ENCODE data around the gene MFSD6. TPM values are rescaled to one million over a fixed set of nuclear protein-coding genes. Genes with fewer than 3 reads are reported as not detected.

MFSD6 gene
- total and polyA plus RNA-seq, 2 of the 8 experiments (the other 6 are each of a cell fraction or from before 2014, with no cell fraction given) = 1.8 to 5.1 TPM

- Histone ChIP-seq H2AK5ac (ENCODE audit: low read depth, low read length) (no peak overlapping the region), H2AFZ (ENCODE audit: low read length) (no peak overlapping the region), H3K4me2 (ENCODE audit: insufficient read depth in 1 of 2, low read depth in 2 of 2, low read length in 2 of 2) (no peak overlapping the region), H3K4me3 (ENCODE audit: extremely low read depth in 1 of 4, insufficient read depth in 2 of 4, low read depth in 3 of 4, low read length in 4 of 4) (no peak overlapping the region), H4K5ac (ENCODE audit: insufficient read length, low read depth, low read length) (no peak overlapping the region), H4K20me1 (replicated peaks in 1 of 2; ENCODE audit: control insufficient read depth in 1 of 2, insufficient read depth in 2 of 2, low read length in 2 of 2) (no peaks in the 10 kb centered on the region), H2BK120ac (replicated peaks; ENCODE audit: low read depth, low read length) (no peak overlapping the region), H3K36me3 (ENCODE audit: control insufficient read depth in 2 of 4, insufficient read depth in 4 of 4, low read length in 3 of 4) (no peaks in the 10 kb centered on the region), H2BK12ac (ENCODE audit: low read depth, low read length) (no peak overlapping the region), H3K18ac (ENCODE audit: extremely low read depth, low read length) (no peak overlapping the region), H2BK20ac (ENCODE audit: low read length) (no peak overlapping the region), H3K27me3 (replicated peaks in 1 of 4; ENCODE audit: control insufficient read depth in 3 of 4, extremely low read depth in 1 of 4, insufficient read depth in 3 of 4, low read length in 3 of 4) (no peaks in the 10 kb centered on the region), H3K56ac (replicated peaks; ENCODE audit: insufficient read length, low read depth, low read length) (no peak overlapping the region), H3K4me1 (replicated peaks in 1 of 4; ENCODE audit: control insufficient read depth in 3 of 4, insufficient read depth in 4 of 4, low read length in 3 of 4) (peaks cover 0 to 3% (median 0%) of the 10 kb centered on the region in 4 experiments; a peak in 2 of 7 replicates), H3K14ac (ENCODE audit: insufficient read length) (no peak overlapping the region), H2BK15ac (ENCODE audit: low read length) (no peak overlapping the region), H3K23ac (ENCODE audit: insufficient read length) (no peak overlapping the region), H3K79me1 (ENCODE audit: low read depth, low read length) (no peaks in the 10 kb centered on the region), H4K91ac (replicated peaks; ENCODE audit: insufficient read length, low read length) (no peak overlapping the region), H3K4ac (replicated peaks; ENCODE audit: insufficient read length, low read depth, low read length) (no peak overlapping the region), H3K27ac (ENCODE audit: low read depth, low read length) (no peak overlapping the region), H2BK5ac (ENCODE audit: low read depth, low read length) (no peak overlapping the region), H3K9me3 (ENCODE audit: insufficient read depth in 2 of 2, low read depth in 1 of 2, low read length in 1 of 2) (no peaks in the 10 kb centered on the region), H3K23me2 (ENCODE audit: low read depth, low read length) (no peaks in the 10 kb centered on the region), H4K8ac (ENCODE audit: extremely low read depth, insufficient read depth, low read length) (no peak overlapping the region), H3K79me2 (ENCODE audit: control insufficient read depth in 1 of 2, insufficient read depth in 2 of 2, low read length in 2 of 2) (no peaks in the 10 kb centered on the region), H3K9ac (replicated peaks in 1 of 4; ENCODE audit: extremely low read depth in 1 of 4, low read depth in 3 of 4, low read length in 3 of 4) (no peak overlapping the region)
- TF ChIP-seq ASH2L (IDR thresholded peaks at IDR 0.05; ENCODE audit: low read length) (no peak), SIRT6 (IDR thresholded peaks at IDR 0.05; ENCODE audit: low read length) (no peak), RBBP5 (IDR thresholded peaks at IDR 0.05; ENCODE audit: borderline replicate concordance, low read depth, low read length) (no peak), SUZ12 (IDR thresholded peaks at IDR 0.05; ENCODE audit: low read length) (no peak), RAD21 (IDR thresholded peaks at IDR 0.05 in 1 of 2, conservative IDR thresholded peaks at IDR 0.05 in 1 of 2; ENCODE audit: low read depth in 2 of 2, low read length in 2 of 2) (peak; percentile 39 to 51), RNF2 (IDR thresholded peaks at IDR 0.05; ENCODE audit: borderline replicate concordance, low read depth, low read length, missing control alignments, poor library complexity, severe bottlenecking) (no peak)
- TF ChIP-seq, protein P1, sequence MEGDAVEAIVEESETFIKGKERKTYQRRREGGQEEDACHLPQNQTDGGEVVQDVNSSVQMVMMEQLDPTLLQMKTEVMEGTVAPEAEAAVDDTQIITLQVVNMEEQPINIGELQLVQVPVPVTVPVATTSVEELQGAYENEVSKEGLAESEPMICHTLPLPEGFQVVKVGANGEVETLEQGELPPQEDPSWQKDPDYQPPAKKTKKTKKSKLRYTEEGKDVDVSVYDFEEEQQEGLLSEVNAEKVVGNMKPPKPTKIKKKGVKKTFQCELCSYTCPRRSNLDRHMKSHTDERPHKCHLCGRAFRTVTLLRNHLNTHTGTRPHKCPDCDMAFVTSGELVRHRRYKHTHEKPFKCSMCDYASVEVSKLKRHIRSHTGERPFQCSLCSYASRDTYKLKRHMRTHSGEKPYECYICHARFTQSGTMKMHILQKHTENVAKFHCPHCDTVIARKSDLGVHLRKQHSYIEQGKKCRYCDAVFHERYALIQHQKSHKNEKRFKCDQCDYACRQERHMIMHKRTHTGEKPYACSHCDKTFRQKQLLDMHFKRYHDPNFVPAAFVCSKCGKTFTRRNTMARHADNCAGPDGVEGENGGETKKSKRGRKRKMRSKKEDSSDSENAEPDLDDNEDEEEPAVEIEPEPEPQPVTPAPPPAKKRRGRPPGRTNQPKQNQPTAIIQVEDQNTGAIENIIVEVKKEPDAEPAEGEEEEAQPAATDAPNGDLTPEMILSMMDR (IDR thresholded peaks at IDR 0.05; ENCODE audit: control extremely low read depth in 1 of 3, insufficient read depth in 1 of 3, low read depth in 1 of 3, low read length in 3 of 3) = peak in 2 of 3 experiments; percentile 4 to 26; a peak in 3 of 4 replicates
- WGBS, 2 experiments (ENCODE audit: extremely low coverage in 1 of 2, insufficient coverage in 1 of 2, insufficient read length in 1 of 2, insufficient replicate concordance in 2 of 2, low coverage in 1 of 2, low lambda C conversion rate in 2 of 2, missing lambda C conversion rate in 1 of 2) = 87% methylated on average over 3 of the region's 3 CpGs; no CpG with 5 or more reads in 1 of the 2 experiments
- DNase-seq (ENCODE audit: low read depth in 1 of 2, low spot score in 2 of 2) = no peak
- CTCF ChIA-PET (ENCODE audit: partially characterized antibody) = interaction anchor here (1.0 to 1.2 kb wide), 3 partner anchors 9 to 228 kb away, joined by 3 read pairs; no protein-coding TSS in a partner anchor
- POLR2A ChIA-PET (ENCODE audit: partially characterized antibody) = no interaction called here
- no peak for FAIRE-seq
Observed at GRCh38 chr2:190550137-190550536, 142.0 kb downstream of the MFSD6 start.
